Left cardiac atrium (tissue), 4 donors: ENCODE results near the gene DGKB. TPM values are rescaled to one million over a fixed set of nuclear protein-coding genes. Genes with fewer than 3 reads are reported as not detected.
A peak's percentile ranks its signal among the peaks of the same experiment; 100 is the strongest.

Experiments used
- ATAC-seq, 2 donors: fragments of 200-7000 bp; cut with Tn5 transposase; one replicate each; pipeline ENCODE4 v1.9.1; 2020; ENCODE audit warnings: mild to moderate bottlenecking in 2 of 2, moderate library complexity in 2 of 2
- DNase-seq: peaks from one replicate; pipeline ENCODE4 v3.0.0-alpha.2; 2020
- intact Hi-C, 2 donors: fragments of 100-400 bp; cut with DNase I; formaldehyde crosslinking; loops; one replicate each; pipeline versions ENCODE4 v1.14.1 to v1.15.1; 2022 to 2023
- total RNA-seq, 2 donors: library from RNA; stranded (reverse); fragmentation: NEBNext Ultra II Directional; extraction: Animal tissue kit (Norgen Biotek cat#: 25700); gene quantifications; one replicate each; pipeline ENCODE4 v1.2.1, GENCODE V29; 2021
- donor health status: DM: no; HTN: yes; CAD: no.
- donor health status: DM: no; HTN: yes; CAD: no; lungs with severe emphysema.
- donor health status: DM: yes; HTN: yes; CAD: no.
- donor health status: Dilated cardiomyopathy.

Gene DGKB
- total RNA-seq, 2 donors from 2014 or later = 0.38 to 1.9 TPM

- no peak for DNase-seq
- intact Hi-C loops = no loop called here
- peak in 1 of 2 donors; percentile 50 for ATAC-seq
Measured at GRCh38 chr7:14381306-14381705, 521.2 kb downstream of the DGKB start.

- intact Hi-C loops = no loop called here
- no peak for DNase-seq
- no peak for ATAC-seq
Measured at GRCh38 chr7:14380881-14381280, 521.7 kb downstream of the DGKB start.

- intact Hi-C loops = no loop called here
- DNase-seq (no peak), ATAC-seq (peak; percentile 27 to 77)
Measured at GRCh38 chr7:14377646-14378266, 524.8 kb downstream of the DGKB start.

GRCh38 chr7:14376711-14377110 lies 525.8 kb downstream of the DGKB start:
- no peak for ATAC-seq
- DNase-seq = no peak
- intact Hi-C loops = no loop called here

GRCh38 chr7:14375998-14376397 lies 526.6 kb downstream of the DGKB start:
- ATAC-seq = no peak
- intact Hi-C loops = no loop called here

GRCh38 chr7:14374336-14374735 lies 528.2 kb downstream of the DGKB start:
- no peak for ATAC-seq
- no peak for DNase-seq
- intact Hi-C loops = no loop called here

More at GRCh38 chr7:14375998-14376397, 526.6 kb downstream of the DGKB start:
- DNase-seq = no peak

GRCh38 chr7:14368285-14368684 lies 534.3 kb downstream of the DGKB start:
- intact Hi-C loops = no loop called here
- DNase-seq = no peak
- ATAC-seq = no peak

GRCh38 chr7:14351167-14351566 lies 551.4 kb downstream of the DGKB start:
- intact Hi-C loops = no loop called here

GRCh38 chr7:14341200-14341775 lies 561.3 kb downstream of the DGKB start:
- ATAC-seq (no peak), DNase-seq (no peak)
- intact Hi-C loops = no loop called here

More at GRCh38 chr7:14351167-14351566, 551.4 kb downstream of the DGKB start:
- peak; percentile 71 to 81 for ATAC-seq
- no peak for DNase-seq

- intact Hi-C loops = no loop called here
- ATAC-seq (no peak), DNase-seq (no peak)
Measured at GRCh38 chr7:14340393-14341074, 562.0 kb downstream of the DGKB start.

- DNase-seq (no peak), ATAC-seq (no peak)
- intact Hi-C loops = no loop called here
Measured at GRCh38 chr7:14339861-14340260, 562.7 kb downstream of the DGKB start.

- ATAC-seq = no peak
- DNase-seq = no peak
- intact Hi-C loops = no loop called here
Measured at GRCh38 chr7:14336256-14336655, 566.3 kb downstream of the DGKB start.

GRCh38 chr7:14332155-14332554 lies 570.4 kb downstream of the DGKB start:
- DNase-seq = peak; percentile 24
- intact Hi-C loops = no loop called here
- peak; percentile 63 to 98 for ATAC-seq

GRCh38 chr7:14324767-14325166 lies 577.8 kb downstream of the DGKB start:
- ATAC-seq (no peak), DNase-seq (no peak)
- intact Hi-C loops = no loop called here

- intact Hi-C loops = no loop called here
- DNase-seq = no peak
- ATAC-seq = no peak
Measured at GRCh38 chr7:14322724-14323123, 579.8 kb downstream of the DGKB start.

GRCh38 chr7:14321947-14322346 lies 580.6 kb downstream of the DGKB start:
- intact Hi-C loops = no loop called here
- DNase-seq (no peak), ATAC-seq (no peak)

GRCh38 chr7:14309432-14309831 lies 593.1 kb downstream of the DGKB start:
- DNase-seq (no peak), ATAC-seq (no peak)
- intact Hi-C loops = no loop called here

- intact Hi-C loops = no loop called here
- DNase-seq (no peak), ATAC-seq (no peak)
Measured at GRCh38 chr7:14305233-14305866, 597.2 kb downstream of the DGKB start.

GRCh38 chr7:14303536-14303935 lies 599.0 kb downstream of the DGKB start:
- intact Hi-C loops = no loop called here

GRCh38 chr7:14294637-14295036 lies 607.9 kb downstream of the DGKB start:
- ATAC-seq = no peak
- intact Hi-C loops = no loop called here
- no peak for DNase-seq

More at GRCh38 chr7:14303536-14303935, 599.0 kb downstream of the DGKB start:
- no peak for ATAC-seq
- no peak for DNase-seq
